ENCODE measurements around the gene THOC1.
A peak's percentile ranks its signal among the peaks of the same experiment; 100 is the strongest.

THOC1 gene

DNA sequence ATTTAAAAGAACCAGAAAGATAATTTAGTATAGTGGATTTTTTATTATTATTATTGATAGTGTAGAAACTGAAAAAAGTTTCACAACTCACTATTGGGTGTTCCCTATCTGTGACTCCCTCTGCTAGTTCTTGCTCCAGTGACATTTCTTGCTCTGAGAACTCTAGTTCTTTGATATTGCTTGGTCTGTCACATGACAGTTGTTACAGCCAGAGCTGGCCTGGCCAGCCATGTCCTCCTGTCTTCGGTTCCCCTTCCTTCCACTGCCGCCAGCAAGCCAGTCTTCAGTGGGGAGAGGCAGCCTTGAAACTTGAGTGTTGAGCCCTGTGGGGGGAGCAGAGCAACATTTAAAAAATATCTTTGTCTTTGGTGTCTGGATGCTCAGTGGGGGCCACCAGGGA, 7.6 kb upstream of the THOC1 start:
- peak in 2 of 51 donors; percentile 5 to 7 for DNase-seq

DNA sequence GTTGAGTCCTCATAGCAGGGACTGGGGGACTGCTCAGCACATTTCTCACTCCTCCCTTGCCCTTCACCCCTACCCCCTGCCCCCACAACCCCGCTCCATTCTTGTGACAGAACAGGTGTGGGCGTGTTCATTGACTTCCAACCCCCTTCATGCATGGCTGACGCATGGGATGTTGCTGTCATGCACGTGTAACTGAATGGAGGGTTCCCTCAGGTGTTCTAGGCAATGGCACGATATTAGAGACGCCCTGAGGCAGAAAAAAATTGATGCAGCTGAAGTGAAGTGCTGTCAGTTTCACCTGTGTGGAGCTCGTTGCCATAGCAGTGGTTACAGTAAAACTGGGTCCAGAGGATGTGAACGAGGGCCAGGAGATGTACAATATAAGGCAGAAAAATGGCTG, 6.5 kb upstream of the THOC1 start:
- DNase-seq, result no peak

DNA sequence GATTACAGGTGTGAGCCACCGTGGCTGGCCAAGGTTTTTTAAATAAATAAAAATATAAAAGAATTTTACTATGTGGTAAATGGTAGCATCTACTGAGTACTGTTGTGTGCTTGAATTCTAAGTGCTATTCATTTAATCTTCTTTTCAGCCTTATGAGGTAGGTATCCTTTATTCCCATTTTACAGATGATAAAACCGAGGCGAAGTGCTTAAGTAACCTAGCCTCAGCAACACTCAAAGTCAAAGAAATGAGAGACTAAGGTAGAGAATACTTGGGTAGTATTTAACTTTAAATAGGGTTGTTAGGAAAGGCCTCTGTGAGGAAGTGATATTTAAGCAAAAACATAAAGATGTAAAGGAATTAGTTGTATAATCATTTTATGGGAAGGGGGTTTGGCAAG, 5.7 kb upstream of the THOC1 start:
- DNase-seq, result no peak

DNA sequence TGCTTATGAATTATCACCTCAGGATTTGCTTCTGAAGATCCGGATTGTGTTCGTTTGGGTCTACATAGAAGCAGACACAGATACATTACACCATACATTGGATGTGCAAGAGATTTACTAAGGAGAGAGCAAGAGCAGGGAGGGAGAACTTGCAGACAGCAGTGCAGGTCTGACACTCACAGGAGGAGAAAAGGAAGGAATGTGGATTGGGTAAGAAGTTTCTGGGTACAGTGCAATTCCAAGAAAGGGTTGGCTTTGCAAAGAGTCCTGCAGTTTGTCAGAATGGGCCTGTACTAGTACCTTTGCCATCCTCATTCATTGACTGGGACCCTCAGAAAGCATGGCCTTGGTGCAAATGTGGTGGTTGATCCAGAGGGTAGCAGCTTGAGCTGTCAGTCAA, 4.8 kb upstream of the THOC1 start:
- DNase-seq, result no peak

DNA sequence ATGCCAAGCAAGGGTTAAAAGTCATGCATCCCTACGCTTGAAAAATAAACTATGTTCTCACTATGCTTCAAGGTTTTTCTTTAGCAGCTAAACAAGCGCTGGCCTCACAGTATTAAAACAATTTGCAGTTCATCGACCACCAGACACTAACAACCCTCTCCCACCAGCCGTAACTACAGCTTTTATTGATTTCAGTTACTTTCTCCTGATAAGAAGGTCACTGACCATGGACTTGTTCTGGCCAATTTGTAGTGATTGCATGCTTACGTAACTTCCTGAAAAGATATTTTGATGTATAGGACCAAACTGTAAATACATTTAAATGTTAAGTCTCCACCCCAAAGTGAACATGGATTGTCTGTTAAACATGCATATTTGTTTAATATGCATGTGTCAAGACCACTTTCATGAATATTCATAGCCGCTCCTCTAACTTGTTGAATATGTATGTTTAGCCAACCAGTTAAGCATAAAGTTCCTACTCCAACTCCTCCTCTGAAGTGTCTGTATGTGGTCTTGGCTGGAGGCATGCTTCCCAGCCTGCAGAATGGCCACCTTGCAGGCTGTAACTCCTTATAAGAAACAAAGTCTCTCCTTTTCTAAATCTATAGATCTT, 1.7 kb upstream of the THOC1 start:
- DNase-seq, result no peak

DNA sequence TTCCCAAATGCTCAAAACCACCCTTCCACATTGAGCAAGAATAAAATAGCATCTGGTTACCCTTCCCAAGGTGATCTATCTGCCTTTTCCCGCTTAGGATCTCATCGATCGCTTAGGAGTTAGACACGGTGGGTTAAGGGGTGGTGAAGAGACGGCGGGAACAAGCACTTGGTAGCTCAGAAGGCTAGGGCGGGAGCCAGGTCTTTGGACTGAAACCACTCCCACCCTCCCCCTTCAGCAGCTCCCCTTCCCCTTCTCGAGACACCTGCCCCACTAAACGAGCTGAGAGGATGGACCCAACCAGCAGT, 513 bp downstream of the THOC1 start:
- DNase-seq, result peak in 1 of 51 donors; percentile 44

DNA sequence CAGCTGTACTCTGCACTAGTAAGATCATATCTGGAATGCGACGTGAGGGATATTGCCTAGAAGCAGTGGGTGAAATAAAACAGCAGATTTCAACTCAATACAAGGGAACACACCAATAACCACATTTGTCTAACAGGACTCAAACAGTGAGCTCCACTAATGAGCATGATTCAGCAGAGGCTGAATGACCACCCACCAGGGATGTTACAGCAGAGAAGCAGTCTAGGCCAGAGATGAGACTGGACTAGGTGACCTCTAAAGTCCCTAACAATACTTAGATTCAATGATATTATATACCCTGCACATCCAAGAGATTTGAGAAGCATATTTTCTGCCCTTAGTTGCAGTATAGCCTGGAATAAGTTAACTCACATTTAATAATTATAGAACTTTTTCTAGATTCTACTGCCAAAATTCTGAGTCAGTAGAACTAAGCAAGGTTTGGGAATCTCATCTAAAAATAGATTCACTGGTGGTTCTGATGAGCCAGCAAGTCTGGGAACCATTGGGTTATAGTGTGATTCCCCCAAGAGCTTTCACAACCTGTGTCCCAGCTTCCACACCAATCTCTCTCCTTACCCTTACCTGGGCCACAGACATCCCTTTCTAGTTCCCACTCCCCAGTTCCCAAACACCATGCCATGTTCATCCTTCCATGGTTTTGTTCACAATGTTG, 6.3 kb downstream of the THOC1 start:
- DNase-seq, result no peak

DNA sequence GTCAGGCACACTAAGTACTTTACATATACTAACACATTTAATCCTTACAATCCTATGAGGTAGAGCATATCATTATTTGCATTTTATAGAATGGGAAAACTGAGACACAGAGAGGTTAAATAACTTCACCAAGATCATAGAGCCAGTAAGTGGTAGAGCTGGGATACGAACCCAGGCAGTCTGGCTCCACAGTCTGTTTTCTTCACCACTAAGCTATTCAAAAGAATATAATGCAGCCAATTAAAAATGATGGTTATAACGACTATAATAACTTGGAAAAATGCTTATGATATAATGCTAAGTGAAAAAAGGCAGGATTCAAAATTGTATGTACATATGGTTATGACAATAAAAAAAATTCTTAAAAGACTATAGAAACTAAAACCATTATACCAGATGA, 7.3 kb downstream of the THOC1 start:
- no peak for DNase-seq

DNA sequence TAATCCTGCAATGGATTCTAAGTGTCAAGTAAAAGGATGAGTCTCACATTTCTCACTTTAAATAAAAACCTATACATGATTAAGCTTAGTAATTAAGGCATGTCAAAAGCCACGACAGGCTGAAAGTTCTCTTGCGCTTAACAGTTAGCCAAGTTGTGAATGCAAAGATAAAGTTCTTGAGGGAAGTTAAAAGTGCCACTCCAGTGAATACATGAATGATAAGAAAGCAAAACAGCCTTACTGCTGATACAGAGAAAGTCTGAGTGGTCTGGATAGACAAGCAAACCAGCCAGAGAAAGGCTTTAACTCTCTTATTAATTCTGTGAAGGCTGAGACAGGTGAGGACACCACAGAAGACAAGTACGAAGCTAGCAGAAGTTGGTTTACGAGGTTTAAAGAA, 12.7 kb downstream of the THOC1 start:
- no peak for DNase-seq

DNA sequence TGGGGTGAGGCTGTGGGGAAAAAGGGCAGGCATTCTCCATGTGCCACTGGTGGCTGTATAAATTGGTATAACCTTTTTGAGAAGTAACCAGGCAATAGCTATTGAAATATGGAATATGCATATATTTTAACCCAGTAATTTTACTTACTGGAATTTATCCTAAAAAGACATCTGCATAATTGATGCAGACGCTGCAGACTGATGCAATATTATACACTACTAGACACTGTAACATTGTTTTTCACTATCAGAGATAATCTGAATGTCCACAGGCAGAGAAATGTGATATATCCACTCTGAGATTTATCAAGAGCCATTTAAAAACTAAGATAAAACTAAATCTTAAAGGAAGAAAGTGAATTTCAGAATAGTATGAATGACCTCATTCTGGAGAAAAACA, 14.7 kb downstream of the THOC1 start:
- DNase-seq, result no peak

DNA sequence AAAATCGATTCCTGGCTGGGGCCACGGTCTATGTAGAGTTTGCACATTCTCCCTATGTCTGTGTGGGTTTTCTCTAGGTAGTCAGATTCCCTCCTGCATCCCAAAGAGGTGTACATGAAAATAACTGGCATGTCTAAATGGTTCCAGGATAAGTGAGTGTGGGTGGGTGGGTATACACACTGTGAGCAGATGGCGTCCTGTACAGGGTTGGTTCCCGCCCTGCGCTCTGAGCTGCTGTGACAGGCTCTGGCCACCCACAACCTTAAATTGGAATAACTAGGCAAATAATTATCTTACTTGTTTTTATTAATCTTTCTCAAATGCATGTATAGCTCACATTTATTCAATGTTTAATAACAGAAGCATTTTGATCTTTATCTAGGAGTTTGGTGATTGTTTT, 16.3 kb downstream of the THOC1 start:
- no peak for DNase-seq

DNA sequence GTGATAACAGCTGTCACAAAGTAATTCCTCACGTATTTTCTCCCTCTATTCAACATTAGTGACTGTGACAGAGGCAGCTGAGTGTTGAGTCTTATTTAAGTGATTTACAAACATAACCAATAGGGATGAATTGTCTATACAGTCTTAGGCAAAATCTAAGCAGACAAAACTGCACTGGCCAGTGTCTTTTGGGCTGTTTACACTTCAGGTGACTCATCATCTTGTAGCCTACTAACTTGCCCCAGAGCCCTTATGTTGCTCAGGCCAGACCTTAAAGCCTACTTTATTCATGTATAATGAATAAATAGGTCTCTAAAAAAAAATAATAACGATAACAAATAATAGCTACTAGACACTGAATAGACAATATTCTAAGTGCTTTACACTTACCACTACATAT, 17.2 kb downstream of the THOC1 start:
- no peak for DNase-seq

DNA sequence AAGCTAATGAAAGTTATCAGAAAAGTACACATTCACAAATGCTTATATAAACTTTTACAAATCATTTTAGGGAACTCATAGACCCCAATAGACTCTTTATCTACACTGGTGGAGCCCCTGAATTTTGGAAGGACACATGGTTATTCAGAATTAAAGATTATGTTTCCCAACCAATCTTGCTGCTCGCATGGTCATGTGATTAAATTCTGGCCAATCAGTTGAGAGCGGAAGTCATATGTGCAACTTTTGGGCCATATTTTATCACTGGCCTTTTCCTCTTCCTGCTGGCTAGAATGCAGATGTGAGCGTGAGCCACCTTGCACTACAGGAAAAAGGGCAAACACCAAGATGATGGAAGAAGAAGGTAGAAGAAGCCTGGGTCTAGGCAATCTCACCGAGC, 19.8 kb downstream of the THOC1 start:
- no peak for DNase-seq

DNA sequence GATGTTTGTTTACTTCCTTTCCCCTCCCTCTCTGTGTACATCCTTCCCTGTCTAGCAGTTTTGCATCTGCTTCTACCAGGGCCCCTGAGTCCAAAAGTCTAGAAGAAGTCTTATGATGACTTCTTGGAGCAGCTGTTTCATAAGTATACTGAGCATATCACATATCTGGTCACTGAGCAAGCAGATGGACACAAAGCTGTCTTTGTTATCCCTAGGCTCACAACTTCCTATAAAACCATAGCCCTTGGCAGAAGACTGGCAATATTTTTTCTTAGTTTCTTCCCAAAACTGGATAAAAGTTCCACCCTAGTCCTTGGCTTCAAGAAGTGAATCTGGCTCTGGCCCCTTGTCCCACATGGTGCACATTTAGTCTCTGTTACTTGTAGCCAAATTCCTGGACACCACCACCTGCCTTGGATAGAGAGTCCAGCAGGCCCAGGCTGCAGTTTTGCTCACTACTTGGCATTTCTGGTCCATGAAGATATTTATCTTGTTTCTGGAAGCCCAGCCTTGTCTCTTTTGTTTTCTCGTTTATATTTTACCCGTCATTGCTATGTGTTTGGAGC, 22.5 kb downstream of the THOC1 start:
- no peak for DNase-seq

DNA sequence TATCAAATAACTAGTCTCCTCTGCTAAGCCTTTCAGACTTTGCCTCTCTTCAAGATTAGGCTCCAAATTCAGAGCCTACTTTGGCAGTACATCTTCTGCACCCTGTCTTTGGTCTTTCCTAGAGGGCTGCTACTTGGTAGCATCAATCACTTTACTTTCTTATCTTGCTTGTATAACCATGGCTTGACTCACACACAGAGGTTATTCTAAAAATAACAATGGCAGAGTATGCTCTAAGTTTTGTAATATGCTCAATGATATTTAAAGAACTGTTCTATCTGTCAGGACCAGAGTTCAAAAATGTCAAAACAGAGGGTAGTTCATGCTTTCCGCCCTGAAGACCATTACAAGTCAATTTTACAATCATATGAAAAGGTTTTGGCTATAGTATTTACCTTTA, 27.7 kb downstream of the THOC1 start:
- no peak for DNase-seq

DNA sequence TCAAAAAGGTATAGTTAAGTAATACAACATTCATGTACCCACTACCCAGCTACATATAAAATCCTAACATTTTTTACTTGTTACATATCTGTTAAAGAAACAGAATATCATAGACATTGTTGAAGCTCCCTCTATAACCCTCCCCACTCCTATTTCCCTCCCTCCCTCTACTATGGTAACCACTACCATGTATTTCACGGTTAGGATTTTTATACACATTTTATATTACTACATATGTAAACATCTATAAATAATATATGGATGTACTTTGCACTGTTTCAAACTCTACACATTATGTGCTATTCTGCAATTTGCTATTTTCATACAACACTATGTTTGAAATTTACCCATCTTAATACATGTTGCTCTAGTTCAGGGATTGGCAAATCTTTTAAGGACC, 36.3 kb downstream of the THOC1 start:
- no peak for DNase-seq

DNA sequence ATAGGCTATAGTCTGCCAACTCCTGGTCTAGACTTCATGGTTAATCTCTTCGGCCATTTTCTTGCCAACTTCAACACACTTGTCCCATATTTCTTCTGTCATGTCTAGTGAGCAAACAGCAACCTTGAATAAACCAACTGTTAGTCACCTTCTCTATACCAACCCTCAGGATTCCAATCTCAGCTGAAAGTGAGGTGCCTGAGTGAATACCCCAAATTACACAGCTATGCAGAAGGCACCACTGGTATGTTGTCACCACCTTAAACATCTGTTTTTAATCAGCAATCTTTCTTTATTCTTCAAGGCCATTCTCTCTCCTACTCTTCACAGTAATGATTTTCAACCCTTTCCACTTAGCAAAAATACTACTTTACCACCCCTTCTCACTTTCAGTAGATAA, 39.3 kb downstream of the THOC1 start:
- no peak for DNase-seq

DNA sequence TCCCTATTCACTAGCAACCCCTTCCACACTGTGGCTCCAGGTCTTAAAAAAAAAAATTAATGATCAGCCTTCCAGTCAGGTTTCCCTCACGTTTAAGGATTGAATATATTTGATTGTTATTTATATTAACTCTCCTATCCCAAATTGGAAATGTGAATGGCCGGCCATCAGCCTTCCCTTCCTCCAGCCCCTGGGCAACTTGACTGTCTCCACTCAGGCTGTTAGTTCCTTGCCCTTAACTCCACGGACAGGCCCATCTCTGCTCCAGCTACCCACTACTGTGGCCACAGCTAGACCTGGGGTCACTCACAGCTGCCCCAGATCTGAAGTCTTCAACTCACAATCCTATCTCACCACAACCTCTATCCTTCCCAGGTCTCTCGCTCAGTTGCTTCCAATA, 39.9 kb downstream of the THOC1 start:
- DNase-seq, result no peak

DNA sequence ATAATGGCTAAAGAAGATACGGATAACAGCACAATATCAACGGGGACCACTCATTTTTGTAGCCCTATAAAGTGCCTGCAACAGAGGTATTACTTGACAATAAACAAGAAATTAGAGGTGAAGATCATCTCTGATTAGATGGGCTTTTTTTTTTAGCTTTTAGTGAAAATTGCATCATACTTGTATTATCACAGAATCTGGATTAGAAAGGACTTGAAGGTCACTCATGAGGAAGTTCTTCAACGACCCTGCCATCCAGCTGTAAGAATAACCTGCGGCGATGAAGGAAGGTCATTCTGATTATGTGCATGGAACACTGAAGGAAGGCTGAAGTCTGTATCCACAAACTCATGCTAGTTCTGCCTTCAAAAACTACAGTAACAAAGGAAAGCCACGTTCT, 40.5 kb downstream of the THOC1 start:
- DNase-seq, result no peak

DNA sequence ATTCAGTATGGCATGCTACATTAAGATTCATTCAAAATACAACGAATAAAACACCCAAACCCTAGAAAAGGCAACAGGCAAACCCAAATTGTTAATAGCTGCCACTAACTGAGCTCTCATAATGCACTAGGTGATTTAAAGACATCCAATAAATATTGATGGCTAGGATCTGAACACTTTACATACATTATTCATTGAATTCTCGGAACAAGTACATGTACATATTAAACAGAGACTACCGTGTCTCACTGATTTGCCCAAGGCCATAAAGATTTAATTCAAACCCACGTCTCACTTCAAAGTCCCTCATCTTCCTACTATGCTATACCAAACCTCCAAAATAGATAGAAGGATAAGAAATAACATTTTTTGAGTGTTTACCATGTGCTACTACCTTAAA, 42.1 kb downstream of the THOC1 start:
- DNase-seq, result no peak

DNA sequence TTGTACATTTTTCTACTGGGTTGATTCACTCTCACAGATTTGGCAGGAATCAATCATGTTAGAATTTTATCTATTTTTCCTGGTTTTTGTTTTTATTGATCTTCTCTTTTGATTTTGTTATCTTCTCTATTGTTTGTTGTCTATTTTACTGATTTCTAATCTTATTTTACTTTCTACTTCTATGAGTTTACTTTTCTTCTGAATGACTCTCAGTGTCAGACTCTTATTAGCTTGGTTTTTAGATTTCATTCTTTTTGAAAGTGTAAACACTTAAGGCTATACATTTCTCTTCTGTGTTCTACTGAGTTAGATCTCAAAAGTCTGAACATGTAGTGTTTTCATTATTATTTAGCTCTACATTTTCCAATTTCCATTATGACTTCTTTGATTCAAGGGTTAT, 47.1 kb downstream of the THOC1 start:
- no peak for DNase-seq

DNA sequence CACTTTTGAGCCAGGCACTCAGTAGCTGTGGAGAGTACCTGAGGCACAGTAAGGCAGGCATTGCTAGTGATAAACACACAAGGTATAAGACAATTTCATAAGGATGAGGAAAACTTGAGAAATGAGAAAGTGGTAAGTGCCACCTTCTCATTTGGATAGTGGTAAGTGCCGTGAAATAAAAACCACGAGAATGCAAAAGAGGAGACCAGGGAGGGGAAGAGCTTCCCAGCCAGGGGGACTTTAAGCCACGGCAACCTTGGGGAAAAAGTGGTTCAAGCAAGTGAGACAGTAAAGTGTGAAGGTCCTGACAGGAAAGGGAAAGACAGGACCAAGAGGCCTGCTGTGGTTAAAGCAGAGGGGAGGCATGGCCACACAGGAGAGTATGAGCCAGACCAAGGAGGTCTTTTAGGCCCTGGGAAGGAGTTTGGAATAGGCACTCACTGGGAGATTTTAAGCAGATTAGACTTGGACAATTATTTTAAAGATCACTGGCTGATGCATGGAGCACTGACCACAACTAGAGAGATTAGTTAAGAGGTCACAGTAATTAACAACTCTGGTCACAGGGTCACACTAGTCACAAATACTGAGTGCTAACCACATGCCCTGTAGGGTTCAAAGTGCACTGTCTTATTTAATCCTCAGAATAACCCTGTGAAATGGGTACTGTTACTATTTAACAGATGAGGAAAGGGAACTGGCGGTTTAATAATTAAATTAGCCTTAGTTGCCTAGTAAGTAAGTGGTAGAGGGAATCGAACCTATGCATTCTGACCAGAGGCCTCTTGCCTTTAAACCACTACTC, 50.1 kb downstream of the THOC1 start:
- DNase-seq, result no peak

DNA sequence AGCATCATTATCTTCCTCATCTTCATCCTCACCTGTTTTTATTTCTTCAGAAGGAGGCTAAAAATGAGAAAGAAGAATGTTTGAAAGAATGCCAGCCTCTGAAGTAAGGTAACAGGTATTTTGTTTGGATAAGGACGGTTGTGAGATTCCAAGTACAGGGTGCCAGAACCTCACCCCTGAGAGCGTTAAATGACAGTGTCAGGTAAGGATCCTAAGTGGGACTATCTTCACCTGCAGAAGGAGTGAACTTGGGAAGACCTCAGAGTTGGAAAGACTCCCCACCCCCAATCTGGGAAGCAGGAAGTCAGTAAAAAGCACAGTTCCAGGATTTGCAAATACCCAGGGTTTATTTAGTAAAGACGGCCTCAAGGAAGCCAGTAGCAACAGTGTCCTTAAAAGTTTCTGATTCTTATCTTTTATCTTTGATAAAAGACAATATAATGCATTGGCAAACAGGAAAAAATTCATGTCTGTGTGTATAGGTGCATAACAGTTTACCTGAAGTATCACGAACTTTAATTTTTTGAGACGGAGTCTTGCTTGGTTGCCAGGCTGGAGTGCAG, 52.3 kb downstream of the THOC1 start:
- DNase-seq, result no peak
